Measurements from ENCODE around the gene IL37.

DNA sequence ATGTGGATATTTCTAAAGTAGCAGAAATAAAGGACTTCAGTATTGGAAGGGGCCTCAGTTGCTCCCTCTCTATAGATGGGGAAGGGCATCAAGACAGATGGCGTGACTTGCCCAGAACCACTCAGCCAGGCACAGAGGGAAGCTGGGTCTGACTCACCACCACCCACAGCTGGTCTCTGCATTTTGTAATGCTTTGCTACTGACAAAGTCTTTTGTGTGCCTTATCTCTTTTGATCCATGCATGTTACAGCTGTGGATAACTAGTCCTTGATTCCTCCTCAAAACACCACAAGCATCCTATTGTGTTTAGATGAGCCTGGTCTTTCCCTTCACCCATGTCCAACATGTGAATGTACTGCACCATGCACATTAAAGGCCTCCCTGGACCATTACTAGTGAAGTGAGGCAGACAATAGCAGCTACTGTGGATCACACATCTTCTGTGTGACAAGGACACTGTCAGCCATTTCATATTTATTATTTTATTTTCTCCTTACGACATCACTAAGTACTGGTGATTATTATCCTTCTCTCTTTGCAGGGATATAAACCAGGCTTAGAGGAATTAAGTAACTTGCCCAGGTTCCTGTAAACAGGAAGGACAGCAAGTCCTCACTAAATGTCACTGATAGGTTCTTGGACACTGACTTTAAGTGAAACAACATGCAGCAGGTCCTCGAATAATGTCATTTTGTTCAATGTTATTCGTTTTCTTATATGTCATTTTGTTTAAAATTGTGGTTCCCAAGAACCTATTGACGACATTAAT, 29.6 kb upstream of the IL37 start:
- TF ChIP-seq CTCF (conservative IDR thresholded peaks at IDR 0.05 in 1 of 2, IDR thresholded peaks at IDR 0.05 in 1 of 2; ENCODE audit: low read depth in 1 of 2, low read length in 2 of 2) = no peak
- no peak for TF ChIP-seq EZH2 (IDR thresholded peaks at IDR 0.05; ENCODE audit: low read length, missing control alignments)

Data from fibroblast of lung (primary cell).